Caki2 (cell line): ENCODE data around the gene KIAA1671. TPM values are rescaled to one million over a fixed set of nuclear protein-coding genes. Genes with fewer than 3 reads are reported as not detected.
A peak's percentile ranks its signal among the peaks of the same experiment; 100 is the strongest.

ENCODE experiments used
- DNase-seq: peaks from one replicate; pipeline ENCODE4 v3.0.0-alpha.2; 2015; ENCODE audit warnings: low read depth
- in situ Hi-C: cut with HindIII; loops from 2 replicates; pipeline ENCODE4 v1.10.0; 2016; ENCODE audit warnings: low sequenced_read_pairs, low pct_unique_long_range_greater_than_20kb, mixed read lengths
- total RNA-seq: library from RNA; depleted of rRNA; stranded (reverse); fragments of >200 nt; shearing (Covaris generic); gene quantifications from 2 replicates; pipeline ENCODE4 v1.2.3, GENCODE V29; 2014; ENCODE audit warnings: low replicate concordance

Gene KIAA1671
- total RNA-seq, 1 experiment from 2014 or later = 11.7 TPM

DNA sequence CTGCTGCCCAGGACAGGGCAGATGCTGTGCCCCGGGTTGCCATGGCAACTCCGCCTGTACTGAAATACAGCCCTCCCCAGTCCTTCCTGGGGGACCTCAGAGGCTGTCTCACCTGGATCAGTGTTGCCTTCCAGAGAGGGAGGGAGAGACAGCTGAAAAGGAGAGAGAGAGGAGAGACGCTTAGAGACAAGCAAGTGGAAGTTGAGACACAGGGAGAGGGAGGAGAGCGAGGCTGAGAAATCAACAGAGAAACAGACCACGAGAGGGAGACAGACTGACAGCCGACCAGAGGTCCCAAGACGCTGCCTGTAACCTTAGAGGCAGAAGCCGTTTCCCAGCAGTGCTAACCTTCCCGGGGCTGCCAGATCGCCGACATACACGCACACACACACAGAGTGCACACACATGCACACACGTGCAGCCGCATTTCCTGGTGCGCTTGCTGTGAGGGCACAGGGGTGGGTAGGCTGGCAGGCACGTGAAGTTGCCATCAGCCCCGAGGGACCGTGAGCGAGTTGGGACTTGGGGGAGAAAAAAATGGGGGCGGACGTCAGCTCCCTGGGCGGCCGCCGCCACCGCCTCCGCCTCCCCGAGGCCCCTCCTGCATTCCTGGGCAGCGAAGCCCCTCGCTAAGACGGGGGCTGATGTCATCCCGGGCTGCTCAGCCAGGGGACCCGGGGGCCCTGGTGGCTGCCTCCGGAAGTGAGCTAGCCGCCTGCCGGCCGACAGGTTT lies 158.5 kb downstream of the KIAA1671 start:
- in situ Hi-C loops = no loop called here

GRCh38 chr22:25111579-25112517 lies 159.3 kb downstream of the KIAA1671 start:
- in situ Hi-C loops = no loop called here
- no peak for DNase-seq

More for the DNA sequence above, 158.5 kb downstream of the KIAA1671 start:
- DNase-seq = peak; percentile 96

DNA sequence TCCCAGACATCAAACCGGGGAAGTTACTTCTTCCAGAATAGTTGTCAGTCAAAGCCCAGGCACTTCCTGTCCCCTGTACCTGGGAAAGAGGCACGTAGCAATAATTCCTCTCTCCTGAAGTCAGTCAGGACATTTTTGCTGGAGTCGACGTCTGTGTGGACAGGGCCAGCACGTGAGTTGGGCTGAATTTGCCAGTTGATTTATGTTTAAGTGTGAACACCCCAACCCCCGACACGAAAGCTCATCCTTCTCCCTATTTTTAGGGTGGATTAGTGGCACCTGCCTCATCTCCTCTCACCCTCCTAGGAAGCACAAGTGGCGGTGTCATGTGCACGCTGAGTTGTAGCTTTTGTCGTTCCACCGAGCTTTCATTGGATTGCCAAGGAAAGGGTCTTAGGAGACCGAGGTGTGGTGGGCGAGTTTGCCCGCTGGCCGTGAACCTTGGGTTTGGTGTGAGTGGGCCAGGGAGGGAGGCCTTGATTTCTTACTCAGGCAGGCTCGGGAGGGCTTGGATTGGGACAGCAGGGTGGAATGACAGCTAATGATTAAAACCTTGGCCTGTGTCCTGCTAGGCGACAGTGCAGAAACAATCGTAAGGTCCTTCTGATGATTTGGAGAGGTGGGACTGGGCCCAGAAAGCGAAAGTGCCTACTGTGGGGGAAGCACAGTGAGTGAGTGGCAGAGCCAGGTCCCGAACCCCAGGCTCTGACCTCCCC lies 160.2 kb downstream of the KIAA1671 start:
- in situ Hi-C loops = no loop called here
- no peak for DNase-seq

DNA sequence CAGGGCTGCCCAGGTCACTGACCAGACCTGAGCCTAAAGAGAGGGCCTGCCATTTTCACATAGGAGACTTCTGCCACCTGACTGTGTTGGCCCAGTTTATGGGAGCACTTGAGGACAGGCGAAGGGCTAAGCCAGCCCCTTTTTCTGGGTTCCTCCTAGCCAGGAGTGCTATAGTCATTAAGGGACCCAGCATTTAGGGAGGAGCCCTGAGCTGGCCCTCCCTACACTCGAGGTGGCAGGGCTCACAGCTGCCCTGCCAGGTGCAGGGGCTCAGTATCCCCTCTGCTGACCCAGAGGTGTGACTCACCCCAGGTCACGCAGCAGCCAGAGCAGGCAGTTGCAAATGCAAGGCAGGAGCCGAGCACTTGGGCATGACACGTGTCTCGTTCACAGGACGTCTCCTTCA lies 160.8 kb downstream of the KIAA1671 start:
- peak; percentile 38 for DNase-seq
- in situ Hi-C loops = no loop called here

- in situ Hi-C loops = no loop called here
- no peak for DNase-seq
Observed at GRCh38 chr22:25114369-25115362, 162.2 kb downstream of the KIAA1671 start.

- no peak for DNase-seq
- in situ Hi-C loops = no loop called here
Observed at GRCh38 chr22:25119609-25120008, 167.1 kb downstream of the KIAA1671 start.

DNA sequence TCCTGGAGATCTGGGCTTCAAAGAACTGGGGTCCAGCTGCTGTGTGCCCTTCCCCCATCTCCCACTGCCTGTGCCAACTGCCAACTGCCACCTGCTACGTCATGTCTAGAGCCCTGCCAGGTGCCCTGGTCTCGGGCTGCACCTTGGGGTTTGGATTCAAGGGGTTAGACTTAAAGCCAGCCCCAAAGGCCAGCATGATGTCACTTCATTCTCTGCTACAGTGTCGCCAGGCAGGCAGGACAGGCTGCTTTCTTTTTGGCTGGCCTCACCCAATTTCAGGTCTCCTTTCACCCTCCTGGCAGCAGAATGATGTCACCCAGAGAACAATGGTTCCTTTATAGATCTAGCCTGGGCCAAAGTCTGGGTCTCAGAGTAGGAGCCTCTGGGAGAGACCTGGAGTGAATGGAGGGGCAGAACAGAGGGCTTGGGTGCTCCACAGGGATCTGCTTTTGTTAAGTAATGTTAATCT lies 167.6 kb downstream of the KIAA1671 start:
- in situ Hi-C loops = no loop called here
- peak; percentile 34 for DNase-seq

- in situ Hi-C loops = no loop called here
Observed at GRCh38 chr22:25120761-25121212, 168.3 kb downstream of the KIAA1671 start.

GRCh38 chr22:25122136-25122764 lies 169.7 kb downstream of the KIAA1671 start:
- in situ Hi-C loops = no loop called here
- no peak for DNase-seq

More at GRCh38 chr22:25120761-25121212, 168.3 kb downstream of the KIAA1671 start:
- no peak for DNase-seq

DNA sequence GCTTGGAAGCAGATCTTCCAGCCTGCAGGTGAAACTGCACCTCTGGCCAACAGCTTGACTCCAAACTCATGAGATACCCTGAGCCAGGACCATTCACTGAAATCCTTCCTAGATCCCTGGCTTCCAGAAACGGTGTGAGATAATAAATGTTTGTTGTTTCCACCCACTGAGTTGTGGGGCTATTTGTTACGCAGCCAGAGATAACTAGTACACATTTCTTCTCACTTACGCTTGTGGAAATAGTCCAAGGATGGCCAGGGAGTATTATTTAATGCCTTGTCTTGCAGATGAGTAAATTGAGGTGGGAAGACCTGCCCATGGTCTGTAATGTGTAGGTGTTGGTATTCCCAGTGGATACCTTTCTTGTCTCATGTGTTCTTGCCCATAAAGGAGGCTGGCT lies 171.2 kb downstream of the KIAA1671 start:
- in situ Hi-C loops = no loop called here

GRCh38 chr22:25125693-25126357 lies 173.3 kb downstream of the KIAA1671 start:
- in situ Hi-C loops = no loop called here

More for the DNA sequence above, 171.2 kb downstream of the KIAA1671 start:
- DNase-seq = no peak

GRCh38 chr22:25126510-25126909 lies 174.0 kb downstream of the KIAA1671 start:
- in situ Hi-C loops = no loop called here
- no peak for DNase-seq

More at GRCh38 chr22:25125693-25126357, 173.3 kb downstream of the KIAA1671 start:
- DNase-seq = no peak

GRCh38 chr22:25127318-25127717 lies 174.8 kb downstream of the KIAA1671 start:
- in situ Hi-C loops = no loop called here
- DNase-seq = no peak

GRCh38 chr22:25130462-25130861 lies 177.9 kb downstream of the KIAA1671 start:
- in situ Hi-C loops = no loop called here
- DNase-seq = no peak

GRCh38 chr22:25131198-25131887 lies 178.8 kb downstream of the KIAA1671 start:
- in situ Hi-C loops = no loop called here
- DNase-seq = no peak

DNA sequence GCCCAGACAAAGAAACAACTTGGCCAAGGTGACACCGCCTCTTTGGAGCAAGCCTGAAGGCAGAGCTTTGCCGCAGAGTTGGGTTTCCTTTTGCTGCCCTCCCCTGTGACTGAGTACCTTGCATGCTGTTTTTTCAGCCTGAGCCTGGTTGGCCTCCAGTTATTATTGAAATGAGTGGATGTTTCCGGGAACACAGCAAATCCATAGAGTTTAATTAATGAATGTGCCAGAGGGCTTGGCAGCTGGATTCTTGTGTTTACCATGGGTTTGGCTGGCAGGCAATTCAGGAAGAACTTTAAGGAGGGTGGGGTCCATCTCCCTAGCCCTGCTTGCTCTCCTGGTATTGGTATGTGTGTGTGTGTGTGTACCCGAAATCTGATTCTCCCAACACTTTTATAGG lies 181.5 kb downstream of the KIAA1671 start:
- in situ Hi-C loops = no loop called here
- no peak for DNase-seq
